HG03565 (cell line): ENCODE measurements around the gene LCE6A.

Experiments used
- ATAC-seq: cut with Tn5 transposase; IDR thresholded peaks from one replicate; pipeline ENCODE4 v1.9.1; 2021; ENCODE audit warnings: mild to moderate bottlenecking, moderate library complexity; ENCODE audit not compliant: unreplicated experiment

The LCE6A gene

GRCh38 chr1:152842556-152842955 is at the start of gene LCE6A:
LCE6A (plus strand) TSS chr1:152842856; CDS start chr1:152843521, 665 bp downstream.
- no peak for ATAC-seq

- no peak for ATAC-seq
Observed at GRCh38 chr1:152795686-152796085, 47.0 kb upstream of the LCE6A start.

- ATAC-seq, result no peak
Observed at GRCh38 chr1:152796421-152796820, 46.2 kb upstream of the LCE6A start, which contains the start of gene LCE1D. LCE1D (plus strand) TSS chr1:152796721; CDS start chr1:152797795, 1,074 bp downstream.

GRCh38 chr1:152801333-152801732 is 41.3 kb upstream of the LCE6A start:
- ATAC-seq, result no peak

- no peak for ATAC-seq
Observed at GRCh38 chr1:152806576-152806975, 36.1 kb upstream of the LCE6A start, which contains the start of gene LCE1C. LCE1C (minus strand) TSS chr1:152806651; CDS start chr1:152805478, 1,173 bp downstream.

- no peak for ATAC-seq
Observed at GRCh38 chr1:152811050-152811449, 31.6 kb upstream of the LCE6A start.

GRCh38 chr1:152811671-152812070 is 31.0 kb upstream of the LCE6A start, which contains the start of gene LCE1B:
LCE1B (plus strand) TSS chr1:152811971; CDS start chr1:152812447, 476 bp downstream.
- ATAC-seq, result no peak

- no peak for ATAC-seq
Observed at GRCh38 chr1:152817309-152817708, 25.3 kb upstream of the LCE6A start.

- ATAC-seq, result no peak
Observed at GRCh38 chr1:152823294-152823693, 19.4 kb upstream of the LCE6A start.

- ATAC-seq, result no peak
Observed at GRCh38 chr1:152824964-152825363, 17.7 kb upstream of the LCE6A start.

- ATAC-seq, result no peak
Observed at GRCh38 chr1:152827173-152827572, 15.5 kb upstream of the LCE6A start, which contains the start of gene LCE1A. LCE1A (plus strand) TSS chr1:152827473; CDS start chr1:152827473, 0 bp downstream.

- ATAC-seq, result no peak
Observed at GRCh38 chr1:152836870-152837269, 5.8 kb upstream of the LCE6A start.

- ATAC-seq, result no peak
Observed at GRCh38 chr1:152855661-152856060, 13.0 kb downstream of the LCE6A start.

GRCh38 chr1:152858062-152858461 is 15.4 kb downstream of the LCE6A start:
- no peak for ATAC-seq

GRCh38 chr1:152859696-152860095 is 17.0 kb downstream of the LCE6A start, which contains the start of gene LCE7A:
LCE7A (plus strand) TSS chr1:152859996; CDS start chr1:152860698, 702 bp downstream.
- ATAC-seq, result no peak

- ATAC-seq, result no peak
Observed at GRCh38 chr1:152860129-152860528, 17.5 kb downstream of the LCE6A start.

- no peak for ATAC-seq
Observed at GRCh38 chr1:152861374-152861773, 18.7 kb downstream of the LCE6A start.

- no peak for ATAC-seq
Observed at GRCh38 chr1:152864443-152864842, 21.8 kb downstream of the LCE6A start.

- no peak for ATAC-seq
Observed at GRCh38 chr1:152866321-152866720, 23.7 kb downstream of the LCE6A start.

- peak; percentile 51 for ATAC-seq
Observed at GRCh38 chr1:152869808-152870419, 27.3 kb downstream of the LCE6A start.

- ATAC-seq, result no peak
Observed at GRCh38 chr1:152870831-152871730, 28.4 kb downstream of the LCE6A start.

GRCh38 chr1:152871731-152872126 is 29.1 kb downstream of the LCE6A start:
- no peak for ATAC-seq
